ENCODE results near the gene ASTN1. TPM values are rescaled to one million over a fixed set of nuclear protein-coding genes. Genes with fewer than 3 reads are reported as not detected.

The ASTN1 gene
- total RNA-seq, 1 experiment from 2014 or later: not detected

GRCh38 chr1:176943783-176944182, 220.7 kb downstream of the ASTN1 start:
- Histone ChIP-seq H3K27me3 (no peaks in the 10 kb centered on the region), H3K36me3 (no peaks in the 10 kb centered on the region), H3K4me3 (no peak overlapping the region), H3K9me3 (no peaks in the 10 kb centered on the region; the same call in none of the 2 replicates)
- no peak for DNase-seq

GRCh38 chr1:176942346-176942745, 222.2 kb downstream of the ASTN1 start:
- no peaks in the 10 kb centered on the region for H3K36me3 ChIP-seq
- H3K9me3 ChIP-seq: no peaks in the 10 kb centered on the region; the same call in none of the 2 replicates
- H3K27me3 ChIP-seq: no peaks in the 10 kb centered on the region
- no peak overlapping the region for H3K4me3 ChIP-seq
- no peak for DNase-seq

GRCh38 chr1:176939993-176940392, 224.5 kb downstream of the ASTN1 start:
- no peak for DNase-seq
- H3K27me3 ChIP-seq: peaks cover 9% of the 10 kb centered on the region
- no peak overlapping the region for H3K4me3 ChIP-seq
- H3K36me3 ChIP-seq: no peaks in the 10 kb centered on the region
- H3K9me3 ChIP-seq: no peaks in the 10 kb centered on the region; the same call in none of the 2 replicates

- no peak for DNase-seq
- H3K36me3 ChIP-seq: no peaks in the 10 kb centered on the region
- H3K4me3 ChIP-seq: no peak overlapping the region
- H3K27me3 ChIP-seq: peaks cover 15% of the 10 kb centered on the region
- H3K9me3 ChIP-seq: no peaks in the 10 kb centered on the region; the same call in none of the 2 replicates
Observed at GRCh38 chr1:176938375-176938774, 226.1 kb downstream of the ASTN1 start.

GRCh38 chr1:176934370-176934769, 230.1 kb downstream of the ASTN1 start:
- H3K36me3 ChIP-seq: no peaks in the 10 kb centered on the region
- no peaks in the 10 kb centered on the region for H3K9me3 ChIP-seq
- H3K4me3 ChIP-seq: no peak overlapping the region
- H3K27me3 ChIP-seq: peaks cover 15% of the 10 kb centered on the region
- DNase-seq: no peak

GRCh38 chr1:176932114-176933104, 232.1 kb downstream of the ASTN1 start:
- peak; percentile 59 for DNase-seq
- H3K27me3 ChIP-seq: peaks cover 15% of the 10 kb centered on the region
- H3K9me3 ChIP-seq: no peaks in the 10 kb centered on the region
- H3K4me3 ChIP-seq: no peak overlapping the region
- H3K36me3 ChIP-seq: no peaks in the 10 kb centered on the region

- no peaks in the 10 kb centered on the region for H3K36me3 ChIP-seq
- no peaks in the 10 kb centered on the region for H3K9me3 ChIP-seq
- peaks cover 17% of the 10 kb centered on the region for H3K27me3 ChIP-seq
- H3K4me3 ChIP-seq: no peak overlapping the region
- no peak for DNase-seq
Observed at GRCh38 chr1:176931526-176931925, 233.0 kb downstream of the ASTN1 start.

GRCh38 chr1:176926330-176927086, 238.0 kb downstream of the ASTN1 start:
- no peak overlapping the region for H3K4me3 ChIP-seq
- no peaks in the 10 kb centered on the region for H3K36me3 ChIP-seq
- H3K27me3 ChIP-seq: peaks cover 5% of the 10 kb centered on the region
- DNase-seq: no peak
- no peaks in the 10 kb centered on the region for H3K9me3 ChIP-seq

- Histone ChIP-seq H3K4me3 (no peak overlapping the region), H3K27me3 (peaks cover 9% of the 10 kb centered on the region), H3K9me3 (no peaks in the 10 kb centered on the region), H3K36me3 (no peaks in the 10 kb centered on the region)
- no peak for DNase-seq
Observed at GRCh38 chr1:176925223-176925622, 239.3 kb downstream of the ASTN1 start.

GRCh38 chr1:176923283-176923682, 241.2 kb downstream of the ASTN1 start:
- Histone ChIP-seq H3K27me3 (peaks cover 9% of the 10 kb centered on the region), H3K9me3 (no peaks in the 10 kb centered on the region), H3K4me3 (no peak overlapping the region), H3K36me3 (no peaks in the 10 kb centered on the region)
- DNase-seq: no peak

- H3K36me3 ChIP-seq: no peaks in the 10 kb centered on the region
- no peak overlapping the region for H3K4me3 ChIP-seq
- no peaks in the 10 kb centered on the region for H3K9me3 ChIP-seq
- H3K27me3 ChIP-seq: peaks cover 13% of the 10 kb centered on the region; the same call in 1 of the 2 replicates
- no peak for DNase-seq
Observed at GRCh38 chr1:176919386-176920378, 244.8 kb downstream of the ASTN1 start.

- H3K27me3 ChIP-seq: peaks cover 20% of the 10 kb centered on the region; the same call in 1 of the 2 replicates
- H3K36me3 ChIP-seq: no peaks in the 10 kb centered on the region
- no peak overlapping the region for H3K4me3 ChIP-seq
- no peaks in the 10 kb centered on the region for H3K9me3 ChIP-seq
- DNase-seq: no peak
Observed at GRCh38 chr1:176905648-176906047, 258.9 kb downstream of the ASTN1 start.

GRCh38 chr1:176904057-176904751, 260.3 kb downstream of the ASTN1 start:
- Histone ChIP-seq H3K9me3 (no peaks in the 10 kb centered on the region), H3K4me3 (no peak overlapping the region), H3K36me3 (no peaks in the 10 kb centered on the region), H3K27me3 (peaks cover 20% of the 10 kb centered on the region; the same call in 1 of the 2 replicates)
- no peak for DNase-seq

- no peak for DNase-seq
- H3K4me3 ChIP-seq: no peak overlapping the region
- H3K36me3 ChIP-seq: no peaks in the 10 kb centered on the region
- H3K9me3 ChIP-seq: no peaks in the 10 kb centered on the region
- H3K27me3 ChIP-seq: peaks cover 20% of the 10 kb centered on the region; the same call in 1 of the 2 replicates
Observed at GRCh38 chr1:176903474-176903873, 261.0 kb downstream of the ASTN1 start.

- Histone ChIP-seq H3K36me3 (no peaks in the 10 kb centered on the region), H3K4me3 (no peak overlapping the region), H3K27me3 (peaks cover 28% of the 10 kb centered on the region), H3K9me3 (no peaks in the 10 kb centered on the region)
- DNase-seq: no peak
Observed at GRCh38 chr1:176899321-176899720, 265.2 kb downstream of the ASTN1 start.
